DND-41 (cell line): ENCODE results near the gene FANK1.

ENCODE experiments used
- CTCF ChIP-seq: IDR thresholded peaks from 2 replicates; pipeline ENCODE4 v1.5.1; 2012; ENCODE audit warnings: borderline replicate concordance, low read length, moderate library complexity, mild to moderate bottlenecking; ENCODE audit not compliant: poor library complexity, severe bottlenecking; ENCODE audit errors: extremely low read depth
- EZH2 ChIP-seq: IDR thresholded peaks from 3 replicates; pipeline ENCODE4 v1.6.1; 2012; ENCODE audit warnings: borderline replicate concordance, low read depth, mild to moderate bottlenecking, moderate library complexity, low read length, inconsistent platforms; ENCODE audit not compliant: severe bottlenecking

- no peak for TF ChIP-seq CTCF
- TF ChIP-seq EZH2: no peak
Measured at GRCh38 chr10:125871338-125871737, 25.0 kb upstream of the FANK1 start.
